Fibroblast of the conjunctiva (primary cell): ENCODE results near the gene PEAK1.
"Not testable (repeated sequence)": the region's sequence is repeated elsewhere in the genome, so short reads cannot be mapped to it uniquely, and the experiment has no call there.

Source experiments
- DNase-seq: peaks from one replicate; pipeline ENCODE4 v3.0.0-alpha.2; 2010; ENCODE audit warnings: low read depth

PEAK1 gene

DNA sequence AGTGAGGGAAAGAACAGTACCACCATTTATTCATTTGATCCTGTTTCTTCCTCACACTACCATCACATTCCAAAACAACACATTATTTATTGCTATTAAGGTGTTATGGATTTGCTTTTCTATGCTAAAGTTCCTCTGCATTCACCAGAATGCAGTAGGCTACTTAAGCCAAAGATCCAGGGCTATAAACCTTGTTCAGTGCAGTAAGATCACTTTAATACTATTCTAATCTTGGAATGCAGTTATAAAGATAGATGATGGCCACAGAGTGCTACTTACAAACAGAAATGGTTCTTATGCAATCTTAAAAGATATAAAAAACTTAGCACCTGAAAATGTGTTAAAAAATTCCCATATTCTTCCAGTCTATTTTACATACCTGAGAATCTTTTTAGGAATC is 241.5 kb downstream of the PEAK1 start:
- DNase-seq, result no peak

DNA sequence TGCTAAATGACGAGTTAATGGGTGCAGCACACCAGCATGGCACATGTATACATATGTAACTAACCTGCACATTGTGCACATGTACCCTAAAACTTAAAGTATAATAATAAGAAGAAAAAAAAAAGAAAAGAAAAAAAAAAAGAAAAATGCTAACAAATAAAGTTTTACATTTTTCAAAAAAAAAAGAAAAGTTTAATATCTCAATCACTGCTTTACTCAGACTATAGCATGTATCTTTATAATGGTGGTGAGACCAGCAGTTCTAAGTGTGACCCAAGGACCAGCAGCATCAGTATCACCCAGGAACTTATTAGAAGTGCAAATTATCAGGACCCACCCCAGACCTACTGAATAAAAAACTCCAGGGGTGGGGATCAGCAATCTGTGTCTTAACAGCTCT is 243.8 kb downstream of the PEAK1 start:
- not testable (repeated sequence) for DNase-seq

DNA sequence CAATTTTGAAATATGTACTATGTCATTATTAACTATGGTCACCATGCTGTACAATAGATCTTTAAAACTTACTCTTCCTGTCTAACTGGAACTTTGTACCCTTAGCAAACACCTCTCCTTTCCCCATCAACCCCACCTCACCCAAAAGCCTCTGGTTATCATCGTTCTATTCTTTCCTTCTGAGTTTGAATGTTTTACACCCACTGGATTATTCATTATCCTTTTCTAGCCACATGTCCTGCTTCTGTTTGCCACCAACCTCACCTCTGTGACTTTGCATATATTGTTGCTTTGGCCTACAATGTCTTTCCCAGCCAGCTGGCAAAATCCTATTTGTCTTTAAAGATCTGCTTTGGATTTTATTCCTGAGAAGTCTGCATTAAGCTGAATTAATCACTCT is 246.4 kb downstream of the PEAK1 start:
- no peak for DNase-seq

DNA sequence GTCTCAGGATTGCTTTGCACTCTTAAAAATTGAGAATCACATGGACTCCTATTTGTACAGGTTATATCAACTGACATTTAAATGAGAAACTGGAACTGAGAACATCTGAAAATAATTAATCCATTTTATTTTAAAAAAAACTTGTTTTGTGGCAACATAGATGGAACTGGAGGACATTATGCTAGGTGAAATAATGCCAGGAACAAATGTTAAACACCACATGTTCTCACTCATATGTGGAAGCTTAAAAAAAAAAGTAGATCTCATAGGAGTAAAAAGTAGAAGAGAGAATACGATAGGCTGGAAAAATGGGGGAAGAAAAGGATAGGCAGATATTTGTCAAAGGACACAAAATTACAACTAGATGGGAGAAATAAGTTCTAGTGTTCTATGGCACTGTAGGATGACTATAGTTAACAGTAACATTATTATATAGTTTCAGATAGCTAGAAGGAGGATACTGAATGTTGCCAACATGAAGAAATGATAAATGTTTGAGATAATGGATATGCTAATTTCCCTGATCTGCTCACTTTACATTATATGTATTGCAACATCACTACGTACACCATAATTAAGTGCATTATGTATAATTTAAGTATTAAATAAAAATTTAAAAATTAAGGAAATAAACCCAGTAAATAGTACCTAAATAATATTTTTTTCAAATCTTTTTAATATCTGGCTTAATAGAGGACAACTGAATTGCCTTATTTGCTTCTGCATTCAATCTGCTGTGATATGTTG is 248.5 kb downstream of the PEAK1 start:
- no peak for DNase-seq

DNA sequence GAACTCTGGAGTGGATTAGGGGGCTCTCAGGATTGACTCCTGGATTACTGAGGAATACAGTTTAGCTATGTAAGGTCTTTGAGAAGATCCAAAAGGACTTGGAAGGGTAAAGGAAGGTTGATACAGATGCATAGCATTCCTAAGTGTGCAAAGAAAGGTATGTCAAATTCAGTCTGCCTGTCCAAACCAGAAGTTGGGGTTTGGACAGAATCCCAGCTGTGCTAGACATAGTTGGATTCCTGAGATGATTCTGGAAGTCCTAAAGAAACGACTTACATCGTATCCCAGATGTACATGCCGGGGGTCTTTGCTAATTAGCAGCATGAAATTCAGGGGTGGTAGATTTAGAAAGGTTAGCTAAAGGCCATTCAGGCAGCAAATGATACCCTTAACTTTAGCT is 251.3 kb downstream of the PEAK1 start:
- no peak for DNase-seq

DNA sequence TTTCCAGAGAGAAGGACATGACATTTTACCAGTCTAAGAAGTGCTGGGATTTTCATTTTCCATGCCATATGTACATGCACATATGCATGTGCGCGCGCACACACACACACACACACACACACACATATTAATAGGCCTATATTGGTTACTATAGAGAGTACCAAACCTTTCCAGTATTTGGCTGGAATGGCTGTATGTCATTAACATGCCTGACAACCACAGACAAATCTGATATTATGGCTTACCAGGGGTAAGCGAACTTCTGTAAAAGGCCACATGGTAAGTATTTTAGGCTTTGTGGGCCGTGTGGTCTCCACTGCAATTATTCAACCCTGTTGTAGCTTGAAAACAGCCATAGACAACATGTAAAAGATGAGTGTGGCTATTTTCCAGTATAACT is 251.8 kb downstream of the PEAK1 start:
- DNase-seq, result no peak

DNA sequence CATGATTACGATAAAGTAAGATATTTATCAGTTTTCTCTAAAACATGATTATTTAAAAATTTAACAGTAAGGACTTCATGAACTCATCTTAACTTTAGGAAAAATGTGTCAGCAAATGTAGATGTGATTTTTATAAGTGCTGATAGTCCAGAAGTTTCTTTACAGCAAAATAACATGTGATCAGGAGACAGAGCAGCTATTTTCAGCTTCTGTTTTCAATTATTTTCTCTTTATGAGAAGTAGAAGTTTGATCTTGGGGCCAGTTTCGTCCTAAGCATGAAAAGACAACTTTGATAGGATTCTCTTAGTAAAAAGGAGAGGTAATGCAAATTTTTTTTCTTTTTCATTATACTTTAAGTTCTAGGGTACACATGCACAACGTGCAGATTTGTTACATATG is 252.5 kb downstream of the PEAK1 start:
- DNase-seq, result no peak

DNA sequence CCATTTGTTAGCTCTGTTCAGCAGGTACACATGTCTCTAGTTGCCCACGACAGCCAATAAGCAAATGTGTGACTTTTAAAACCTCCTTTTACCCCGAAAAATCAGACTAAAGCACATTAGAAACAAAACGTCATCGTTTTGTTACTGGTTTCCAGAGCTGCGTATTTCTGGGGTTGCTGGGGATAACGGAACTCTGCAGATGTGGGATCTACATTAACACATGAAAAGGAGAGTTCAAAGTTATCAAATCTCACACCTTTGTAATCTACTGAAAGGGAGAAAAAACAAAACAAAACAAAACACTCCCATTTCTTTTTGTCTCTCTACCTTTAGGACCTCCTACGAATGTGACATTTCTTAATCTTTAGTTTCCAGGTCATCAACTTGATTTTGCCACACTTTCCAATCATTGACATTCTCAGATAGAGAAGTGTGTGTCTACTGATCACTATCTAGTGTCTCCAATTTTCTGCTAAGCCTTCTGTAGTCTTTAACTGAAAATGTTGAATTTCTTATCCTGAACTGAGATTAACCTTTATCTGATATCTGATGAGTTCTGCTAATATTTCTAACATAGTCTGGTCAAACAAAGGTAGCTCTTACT is 256.0 kb downstream of the PEAK1 start:
- DNase-seq, result no peak

DNA sequence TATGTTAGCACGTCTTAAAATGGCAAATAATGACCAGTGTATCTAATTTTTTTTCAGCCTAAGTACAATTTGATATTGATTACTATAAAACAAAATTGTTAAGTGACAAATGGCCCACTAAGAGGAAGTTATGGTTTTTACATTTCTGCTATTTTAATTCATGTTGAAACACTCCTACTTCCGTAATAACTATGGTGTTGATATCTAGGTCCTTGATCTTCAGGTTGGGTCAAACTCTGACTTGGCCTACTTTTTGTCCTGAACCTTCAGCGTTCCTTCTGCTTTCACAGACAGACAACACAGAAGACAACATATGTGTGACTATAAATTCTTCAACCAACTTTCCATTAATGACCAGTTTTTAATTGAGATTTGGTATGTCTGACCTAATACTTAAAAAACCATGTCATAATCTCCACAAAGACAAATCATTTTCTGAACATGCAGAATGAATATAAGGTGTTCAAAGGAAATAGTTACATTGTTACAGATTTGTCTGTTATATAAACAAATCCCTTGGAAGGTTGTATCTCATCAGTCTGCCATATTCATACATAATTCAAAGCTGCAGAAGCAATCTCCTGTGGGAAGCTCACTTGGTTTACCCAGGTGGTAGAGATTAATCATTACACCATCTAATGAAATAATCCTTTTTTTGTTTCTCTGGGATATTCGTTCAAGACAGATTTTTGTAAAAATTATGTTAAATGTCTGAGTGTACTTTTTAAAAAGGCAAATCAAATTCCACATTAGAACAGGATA is 256.9 kb downstream of the PEAK1 start:
- DNase-seq, result no peak

DNA sequence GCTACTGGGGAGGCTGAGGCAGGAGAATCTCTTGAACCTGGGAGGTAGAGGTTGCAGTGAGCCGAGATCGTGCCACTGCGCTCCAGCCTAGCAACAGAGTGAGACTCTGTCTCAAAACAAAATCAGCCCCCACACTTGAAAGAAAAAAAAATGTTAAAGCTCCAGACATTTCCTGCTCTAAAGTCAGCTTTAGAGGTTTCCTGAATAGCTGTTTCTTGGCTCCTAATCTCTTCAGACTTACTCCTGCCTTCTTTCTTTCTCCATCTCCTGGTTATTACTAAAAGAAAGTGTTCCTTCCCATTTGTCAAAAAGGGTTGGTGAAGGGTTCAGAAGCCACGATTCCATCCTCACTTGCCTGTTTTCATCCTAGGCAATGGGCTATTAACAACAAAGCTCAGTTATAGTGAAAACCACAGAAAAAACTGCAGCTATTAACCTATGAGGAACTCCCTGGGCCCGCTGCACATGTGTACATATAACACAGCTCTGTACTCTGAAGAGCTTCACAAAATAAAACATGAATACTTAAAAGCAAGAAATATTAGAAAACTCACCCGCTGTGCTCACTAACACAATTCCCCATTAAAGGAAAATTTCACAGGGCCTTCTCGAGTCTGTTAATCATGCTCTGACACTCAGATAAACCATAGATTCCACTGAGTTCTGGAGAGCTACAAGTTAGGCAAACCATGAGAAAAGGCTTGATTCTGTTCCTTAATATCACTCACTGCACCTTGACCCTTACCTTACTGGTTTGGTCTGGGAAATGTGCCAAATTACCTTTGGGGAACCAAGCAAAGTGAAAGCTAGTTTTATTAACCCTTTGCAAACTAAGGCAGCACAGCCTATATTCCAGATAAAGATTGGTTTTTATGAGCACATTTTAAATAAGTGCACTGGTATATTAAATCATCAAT is 259.1 kb downstream of the PEAK1 start:
- no peak for DNase-seq

DNA sequence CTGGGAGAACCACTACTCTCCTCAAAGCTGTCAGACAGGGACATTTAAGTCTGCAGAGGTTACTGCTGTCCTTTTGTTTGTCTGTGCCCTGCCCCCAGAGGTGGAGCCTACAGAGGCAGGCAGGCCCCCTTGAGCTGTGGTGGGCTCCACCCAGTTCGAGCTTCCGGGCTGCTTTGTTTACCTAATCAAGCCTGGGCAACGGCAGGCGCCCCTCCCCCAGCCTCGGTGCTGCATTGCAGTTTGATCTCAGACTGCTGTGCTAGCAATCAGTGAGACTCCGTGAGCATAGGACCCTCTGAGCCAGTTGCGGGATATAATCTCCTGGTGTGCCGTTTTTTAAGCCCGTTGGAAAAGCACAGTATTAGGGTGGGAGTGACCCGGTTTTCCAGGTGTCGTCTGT is 263.9 kb downstream of the PEAK1 start:
- not testable (repeated sequence) for DNase-seq

DNA sequence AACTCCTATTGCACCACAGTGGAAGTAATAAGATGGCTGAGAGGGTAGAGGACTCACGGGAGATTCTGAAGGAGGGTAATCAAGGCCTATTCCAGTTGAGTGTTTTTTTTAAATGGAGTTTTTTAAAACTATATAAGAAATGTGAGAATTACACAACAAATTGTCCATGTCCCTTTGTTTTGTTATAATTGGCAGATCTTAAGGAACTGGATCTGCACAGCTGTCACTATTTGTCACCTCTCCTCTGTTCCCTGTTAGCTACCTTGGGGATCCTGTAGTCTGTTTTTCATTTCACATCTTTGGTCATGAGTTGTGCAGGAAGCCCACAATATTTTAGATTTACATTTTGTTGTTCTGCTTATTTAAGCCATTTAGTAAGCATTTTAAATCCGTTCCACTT is 271.7 kb downstream of the PEAK1 start:
- no peak for DNase-seq

DNA sequence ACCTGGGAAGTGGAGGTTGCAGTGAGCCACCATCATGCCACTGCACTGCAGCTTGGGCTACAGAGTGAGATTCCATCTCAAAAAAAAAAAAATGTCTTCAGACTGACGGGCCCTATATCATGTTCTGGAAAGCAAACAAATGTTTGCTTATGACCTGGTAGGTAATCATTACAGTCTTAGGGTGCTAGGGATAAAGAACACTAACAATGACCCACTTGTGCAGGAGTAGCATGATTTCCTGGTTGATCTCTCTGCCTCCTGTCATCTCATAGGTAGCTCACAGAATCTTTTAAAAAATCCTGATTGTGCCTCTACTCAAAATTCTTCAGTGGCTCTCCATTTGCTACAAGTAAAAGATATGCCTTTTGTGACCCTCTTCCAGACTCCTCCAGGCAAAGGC is 274.5 kb downstream of the PEAK1 start:
- no peak for DNase-seq

DNA sequence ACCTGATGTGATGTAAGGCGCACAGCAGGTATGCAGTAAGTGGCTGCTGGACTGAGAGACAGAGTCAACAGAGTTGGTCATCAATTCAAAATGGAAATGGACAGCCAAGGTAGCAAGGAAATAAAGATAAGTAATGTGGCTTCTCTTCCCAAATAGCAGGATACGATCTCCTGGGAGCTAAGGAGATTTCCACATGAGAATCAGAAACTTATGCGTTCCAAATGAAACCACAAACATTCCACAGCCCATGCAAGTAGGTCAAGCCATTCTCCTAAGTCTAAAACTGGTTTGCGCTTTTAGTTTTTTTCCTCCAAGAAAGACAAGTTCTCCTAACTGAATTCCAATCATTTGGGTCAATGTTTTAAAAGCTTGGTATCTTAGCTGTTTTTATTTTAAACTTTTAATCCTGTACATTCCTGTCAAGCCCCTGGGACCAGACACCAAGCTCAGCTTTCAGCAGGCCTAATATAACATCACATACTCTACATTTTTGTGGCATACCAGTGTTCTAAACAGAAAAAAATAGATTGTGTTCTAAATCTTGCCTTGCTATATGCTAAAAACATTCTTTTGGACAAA is 275.3 kb downstream of the PEAK1 start:
- DNase-seq, result peak; percentile 94

DNA sequence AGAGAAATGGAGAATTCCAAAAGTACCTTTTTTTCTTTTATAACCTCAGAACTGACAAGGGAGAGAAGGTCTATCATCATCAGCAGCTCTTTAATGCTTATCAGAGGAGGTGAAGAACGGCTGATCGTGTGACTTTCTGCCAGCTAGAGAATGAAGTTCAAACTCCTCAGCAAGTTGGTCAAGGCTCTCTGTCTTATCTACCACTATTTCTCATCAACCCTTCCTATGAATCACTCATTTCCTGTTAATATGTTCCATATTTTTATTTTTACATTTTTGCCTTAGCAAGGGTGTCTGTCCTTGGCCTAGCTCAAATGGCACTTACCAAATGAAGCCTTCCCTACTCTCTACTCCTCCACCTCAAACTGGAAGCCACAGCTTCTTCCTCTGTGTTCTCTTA is 275.9 kb downstream of the PEAK1 start:
- no peak for DNase-seq

DNA sequence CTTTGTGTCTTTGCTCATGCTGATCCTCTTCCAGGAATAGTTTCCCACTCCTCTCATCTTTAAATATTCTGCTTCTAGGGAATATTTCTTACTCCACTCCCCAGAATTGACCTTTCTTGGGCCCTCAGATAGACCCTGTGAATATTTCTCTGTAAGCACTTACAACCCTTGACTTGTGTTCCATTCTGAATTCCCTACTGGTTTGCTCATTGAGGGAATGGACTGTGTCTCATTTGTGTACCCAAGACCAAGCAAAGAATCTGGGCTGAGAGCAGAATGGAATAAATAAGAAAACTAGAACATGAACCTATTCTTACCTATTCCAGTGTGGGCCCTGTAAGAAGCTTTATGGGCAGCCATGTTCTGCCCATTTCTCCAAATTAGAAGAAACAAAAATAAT is 276.3 kb downstream of the PEAK1 start:
- DNase-seq, result no peak

DNA sequence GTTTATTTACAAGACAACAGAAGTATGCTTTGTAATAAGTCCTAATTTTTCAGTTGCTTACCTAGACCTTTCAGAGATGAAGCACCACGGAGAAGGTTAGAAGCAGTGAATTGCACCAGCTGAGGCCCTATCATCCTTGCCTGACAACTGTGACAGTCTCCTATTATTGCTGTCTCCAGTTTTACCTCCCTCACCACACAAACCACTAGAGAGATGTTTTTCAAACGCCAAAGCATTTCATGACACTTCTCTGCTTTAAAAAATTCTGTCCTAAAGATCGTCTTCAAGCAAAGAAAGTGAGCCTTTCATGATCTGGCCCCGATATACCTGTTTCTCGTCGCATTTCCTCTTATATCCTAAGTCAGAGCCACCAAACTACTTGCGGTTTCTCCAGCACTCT is 276.7 kb downstream of the PEAK1 start:
- DNase-seq, result no peak

DNA sequence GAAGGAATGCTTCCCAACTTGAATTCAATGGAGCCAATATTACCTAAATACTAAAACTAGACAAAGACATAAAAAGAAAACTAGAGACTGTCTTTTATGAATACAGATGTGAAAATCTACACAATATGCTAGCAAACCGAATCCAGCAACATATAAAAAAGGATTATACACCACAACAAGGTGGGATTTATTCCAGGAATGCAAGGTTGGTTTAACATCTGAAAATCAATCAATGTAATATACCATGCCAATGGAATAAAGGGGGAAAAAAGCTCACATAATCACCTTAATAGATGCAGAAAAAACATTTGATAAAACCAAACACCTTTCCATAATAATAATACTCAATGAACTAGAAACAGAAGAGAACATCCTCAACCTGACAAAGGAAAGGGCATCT is 279.7 kb downstream of the PEAK1 start:
- DNase-seq, result no peak

DNA sequence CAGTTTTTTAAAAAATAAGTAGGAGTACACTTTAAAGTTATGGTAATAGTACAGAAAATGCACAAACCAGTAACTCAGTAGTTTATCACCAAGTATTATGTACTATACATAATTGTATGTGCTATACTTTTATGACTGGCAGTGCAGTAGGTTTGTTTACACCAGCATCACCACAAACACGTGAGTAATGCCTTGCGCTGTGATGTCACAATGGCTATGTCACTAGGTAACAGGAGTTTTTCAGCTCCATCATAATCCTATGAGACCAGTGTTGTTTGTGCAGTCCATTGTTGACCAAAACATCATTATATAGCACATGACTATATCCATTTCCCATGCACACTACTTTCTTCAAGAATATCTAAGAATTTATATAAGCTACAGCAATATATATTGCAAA is 280.6 kb downstream of the PEAK1 start:
- no peak for DNase-seq

DNA sequence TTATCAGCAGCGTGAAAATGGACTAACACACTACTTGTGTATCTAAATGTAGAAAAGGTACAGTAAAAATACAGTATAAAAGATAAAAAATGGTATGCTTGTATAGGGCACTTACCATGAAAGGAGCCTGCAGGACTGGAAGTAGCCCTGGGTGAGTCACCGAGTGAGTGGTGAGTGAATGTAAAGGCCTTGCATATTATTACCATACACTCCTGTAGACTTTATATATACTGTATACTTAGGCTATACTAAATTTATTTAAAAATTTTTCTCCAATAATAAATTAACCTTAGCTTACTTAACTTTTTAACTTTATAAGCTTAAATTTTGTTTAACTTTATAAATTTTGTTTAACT is 281.8 kb downstream of the PEAK1 start:
- DNase-seq, result no peak

DNA sequence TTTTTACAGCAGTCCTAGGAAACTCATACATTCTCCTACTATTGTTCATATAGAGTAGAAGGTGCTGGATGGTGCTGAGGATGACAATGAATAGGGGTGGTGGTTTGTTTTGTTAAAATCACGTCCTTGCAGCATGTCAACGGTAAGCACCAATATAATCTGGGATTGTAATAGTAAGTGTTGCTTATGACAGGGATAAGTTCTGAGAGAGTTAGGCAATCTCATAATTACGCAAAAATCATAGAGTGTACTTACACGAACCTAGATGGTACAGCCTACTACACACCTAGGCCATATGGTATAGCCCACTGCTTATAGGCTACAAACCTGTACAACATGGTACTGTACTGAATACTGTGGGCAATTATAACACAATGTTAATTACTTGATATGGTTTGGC is 284.7 kb downstream of the PEAK1 start:
- DNase-seq, result no peak

DNA sequence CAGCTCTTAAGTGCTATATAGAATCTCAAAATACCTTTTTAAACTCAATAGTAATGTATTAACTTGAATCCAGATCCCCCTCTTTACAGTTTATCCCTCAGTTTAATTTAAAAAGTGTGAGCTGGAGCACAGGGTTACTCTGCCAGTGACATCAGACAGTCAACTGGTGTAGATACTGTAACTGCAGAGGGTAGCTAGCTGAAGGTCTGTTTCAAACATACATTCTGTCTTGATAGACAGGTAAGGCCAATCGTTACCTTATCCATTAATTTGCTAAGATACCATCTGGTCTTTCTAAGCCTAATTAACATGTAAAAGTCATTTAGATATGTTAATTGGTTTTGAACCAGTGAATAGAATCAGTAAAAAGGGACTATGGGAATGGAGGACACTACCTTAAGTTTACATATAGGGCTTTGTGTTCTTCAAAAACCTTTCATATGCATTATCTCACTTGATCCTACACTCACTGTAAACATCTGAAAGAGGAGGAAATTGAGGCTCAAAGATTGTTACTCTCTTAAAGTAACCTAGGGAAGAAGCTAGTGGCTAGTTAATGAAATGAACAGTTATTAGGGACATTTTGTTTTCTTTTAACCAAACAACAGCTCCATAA is 289.5 kb downstream of the PEAK1 start:
- DNase-seq, result no peak
